ENCODE results near the gene MKRN2OS.
A peak's percentile ranks its signal among the peaks of the same experiment; 100 is the strongest.

MKRN2OS gene

GRCh38 chr3:12512534-12513118, 32.7 kb downstream of the MKRN2OS start:
- DNase-seq = no peak

- DNase-seq = no peak
Observed at GRCh38 chr3:12509466-12509865, 35.8 kb downstream of the MKRN2OS start.

GRCh38 chr3:12508291-12508700, 37.0 kb downstream of the MKRN2OS start:
- DNase-seq = no peak

- peak in 1 of 2 experiments; percentile 40 for DNase-seq
Observed at GRCh38 chr3:12507591-12508281, 37.6 kb downstream of the MKRN2OS start.

- DNase-seq = no peak
Observed at GRCh38 chr3:12506201-12506709, 39.0 kb downstream of the MKRN2OS start.

GRCh38 chr3:12503126-12503957, 42.0 kb downstream of the MKRN2OS start:
- no peak for DNase-seq

- DNase-seq = no peak
Observed at GRCh38 chr3:12501360-12502020, 43.8 kb downstream of the MKRN2OS start.

- no peak for DNase-seq
Observed at GRCh38 chr3:12499474-12499873, 45.8 kb downstream of the MKRN2OS start.

GRCh38 chr3:12496453-12496761, 48.9 kb downstream of the MKRN2OS start:
- no peak for DNase-seq

- no peak for DNase-seq
Observed at GRCh38 chr3:12495749-12496452, 49.4 kb downstream of the MKRN2OS start.

- DNase-seq = no peak
Observed at GRCh38 chr3:12490547-12490946, 54.8 kb downstream of the MKRN2OS start.

GRCh38 chr3:12489832-12490231, 55.5 kb downstream of the MKRN2OS start:
- DNase-seq = no peak

Data from NCI-H446 (cell line).